Fibroblast of lung (primary cell): Measurements from ENCODE around the gene LFNG.

Experiments
- CTCF ChIP-seq, 2 donors: IDR thresholded peaks in 1 of 2; conservative IDR thresholded peaks in 1 of 2; 1 replicate in 1 of 2; 2 replicates in 1 of 2; pipeline ENCODE4 v1.5.1; 2011 to 2012; ENCODE audit warnings: low read length in 2 of 2, control low read depth in 1 of 2, inconsistent platforms in 1 of 2, low read depth in 1 of 2, mild to moderate bottlenecking in 1 of 2
- EZH2 ChIP-seq: IDR thresholded peaks from 2 replicates; pipeline ENCODE4 v1.5.1; 2012; ENCODE audit warnings: low read length, control low read depth, mild to moderate bottlenecking; ENCODE audit errors: missing control alignments

GRCh38 chr7:2570021-2570420, 50.4 kb downstream of the LFNG start:
- TF ChIP-seq CTCF (conservative IDR thresholded peaks at IDR 0.05 in 1 of 2, IDR thresholded peaks at IDR 0.05 in 1 of 2; ENCODE audit: low read depth in 1 of 2, low read length in 2 of 2) (no peak), EZH2 (no peak)
